ENCODE data around the gene TRIM46.
"Not testable (repeated sequence)": the region's sequence is repeated elsewhere in the genome, so short reads cannot be mapped to it uniquely, and the experiment has no call there.

Gene TRIM46

GRCh38 chr1:155137154-155137949 lies 36.3 kb upstream of the TRIM46 start:
- no peak for DNase-seq (ENCODE audit: low spot score)

GRCh38 chr1:155139895-155140629 lies 33.6 kb upstream of the TRIM46 start, which contains the start of gene DPM3:
DPM3 (minus strand) TSS chr1:155140531; CDS start chr1:155140240, 291 bp downstream.
- DNase-seq (ENCODE audit: low spot score), result peak; percentile 94

GRCh38 chr1:155140630-155140953 lies 33.1 kb upstream of the TRIM46 start:
- DNase-seq (ENCODE audit: low spot score), result no peak

GRCh38 chr1:155141749-155142148 lies 31.9 kb upstream of the TRIM46 start:
- DNase-seq (ENCODE audit: low spot score), result no peak

GRCh38 chr1:155145491-155145890 lies 28.2 kb upstream of the TRIM46 start:
- no peak for DNase-seq (ENCODE audit: low spot score)

GRCh38 chr1:155155996-155156643 lies 17.5 kb upstream of the TRIM46 start:
- DNase-seq (ENCODE audit: low spot score), result not testable (repeated sequence)

- DNase-seq (ENCODE audit: low spot score), result no peak
Measured at GRCh38 chr1:155158991-155159390, 14.7 kb upstream of the TRIM46 start.

GRCh38 chr1:155160128-155160527 lies 13.5 kb upstream of the TRIM46 start:
- no peak for DNase-seq (ENCODE audit: low spot score)

GRCh38 chr1:155162631-155163030 lies 11.0 kb upstream of the TRIM46 start:
- not testable (repeated sequence) for DNase-seq (ENCODE audit: low spot score)

- DNase-seq (ENCODE audit: low spot score), result not testable (repeated sequence)
Measured at GRCh38 chr1:155163785-155164184, 9.9 kb upstream of the TRIM46 start.

- not testable (repeated sequence) for DNase-seq (ENCODE audit: low spot score)
Measured at GRCh38 chr1:155164625-155165024, 9.0 kb upstream of the TRIM46 start.

GRCh38 chr1:155166051-155166470 lies 7.6 kb upstream of the TRIM46 start:
- no peak for DNase-seq (ENCODE audit: low spot score)

- peak; percentile 62 for DNase-seq (ENCODE audit: low spot score)
Measured at GRCh38 chr1:155166471-155167165, 7.0 kb upstream of the TRIM46 start.

- peak; percentile 95 for DNase-seq (ENCODE audit: low spot score)
Measured at GRCh38 chr1:155167166-155168104, 6.2 kb upstream of the TRIM46 start.

GRCh38 chr1:155168105-155168445 lies 5.6 kb upstream of the TRIM46 start:
- DNase-seq (ENCODE audit: low spot score), result not testable (repeated sequence)

GRCh38 chr1:155168456-155169210 lies 5.0 kb upstream of the TRIM46 start:
- DNase-seq (ENCODE audit: low spot score), result no peak

GRCh38 chr1:155169541-155169940 lies 4.1 kb upstream of the TRIM46 start:
- DNase-seq (ENCODE audit: low spot score), result no peak

- DNase-seq (ENCODE audit: low spot score), result no peak
Measured at GRCh38 chr1:155170101-155170785, 3.4 kb upstream of the TRIM46 start.

GRCh38 chr1:155170806-155171205 lies 2.8 kb upstream of the TRIM46 start:
- no peak for DNase-seq (ENCODE audit: low spot score)

Data from Ammon's horn (tissue), 1 donor.